ENCODE data around the gene PROKR2.

The PROKR2 gene

GRCh38 chr20:5267092-5267491 lies 49.7 kb downstream of the PROKR2 start:
- H3K36me3 ChIP-seq, result no peaks in the 10 kb centered on the region
- DNase-seq, result no peak
- no peak overlapping the region for H3K4me3 ChIP-seq
- H3K27me3 ChIP-seq, result no peaks in the 10 kb centered on the region
- no peaks in the 10 kb centered on the region for H3K4me1 ChIP-seq
- TF ChIP-seq CTCF (IDR thresholded peaks at IDR 0.05), result no peak
- intact Hi-C loops (cut with DNase I; ENCODE audit: low total_unique reads), result no loop called here
- H3K27ac ChIP-seq, result no peak overlapping the region
- H3K9me3 ChIP-seq, result no peaks in the 10 kb centered on the region
